Measurements from ENCODE around the gene ARL4D. TPM values are rescaled to one million over a fixed set of nuclear protein-coding genes. Genes with fewer than 3 reads are reported as not detected.

Gene ARL4D
- total and polyA plus RNA-seq, 2 of the 8 experiments (the other 6 are each of a cell fraction or from before 2014, with no cell fraction given) = 8.4 to 9.2 TPM

GRCh38 chr17:43398724-43399595 lies at the start of gene ARL4D (continued):
- TF ChIP-seq USF2 (IDR thresholded peaks at IDR 0.05; ENCODE audit: low read length) = no peak
- TF ChIP-seq TAF1 (IDR thresholded peaks at IDR 0.05; ENCODE audit: low read depth, low read length) = peak; percentile 93
- TF ChIP-seq SP4 (IDR thresholded peaks at IDR 0.05; ENCODE audit: low read length) = no peak
- 0 out of 2 replicates have a peak, but pooled peaks have one; percentile 21 for TF ChIP-seq YY1 (IDR thresholded peaks at IDR 0.05; ENCODE audit: low read depth, low read length)
- peak; percentile 79; the same call in 1 of the 2 replicates for TF ChIP-seq RBBP5 (IDR thresholded peaks at IDR 0.05; ENCODE audit: borderline replicate concordance, low read depth, low read length)
- TF ChIP-seq EZH2 (IDR thresholded peaks at IDR 0.05; ENCODE audit: low read depth, low read length, severe bottlenecking) = no peak
- no peak for TF ChIP-seq GABPA (IDR thresholded peaks at IDR 0.05; ENCODE audit: borderline replicate concordance, insufficient read depth, low read length)
- TF ChIP-seq ATF2 (IDR thresholded peaks at IDR 0.05; ENCODE audit: low read length) = no peak
- TF ChIP-seq SUZ12 (IDR thresholded peaks at IDR 0.05; ENCODE audit: low read length) = no peak
- no peak for TF ChIP-seq RNF2 (IDR thresholded peaks at IDR 0.05; ENCODE audit: borderline replicate concordance, low read depth, low read length, missing control alignments, poor library complexity, severe bottlenecking)
- no peak for TF ChIP-seq BRCA1 (IDR thresholded peaks at IDR 0.05; ENCODE audit: low read depth, low read length)
- TF ChIP-seq SIX5 (IDR thresholded peaks at IDR 0.05; ENCODE audit: low read depth, low read length) = no peak
- TF ChIP-seq MAX (IDR thresholded peaks at IDR 0.05) = peak; percentile 67
- TF ChIP-seq E2F6 (IDR thresholded peaks at IDR 0.05) = no peak
- peak; percentile 85 for TF ChIP-seq TAF7 (optimal IDR thresholded peaks at IDR 0.05; ENCODE audit: borderline replicate concordance, low read depth, low read length)
- no peak for TF ChIP-seq KDM1A (IDR thresholded peaks at IDR 0.05; ENCODE audit: borderline replicate concordance, low read length)
- no peak for TF ChIP-seq MAFK (IDR thresholded peaks at IDR 0.05; ENCODE audit: low read depth, low read length)
- no peak for TF ChIP-seq GTF2F1 (IDR thresholded peaks at IDR 0.05; ENCODE audit: borderline replicate concordance, low read depth, low read length)
- TF ChIP-seq JUN (IDR thresholded peaks at IDR 0.05; ENCODE audit: low read depth, low read length) = no peak
